ENCODE measurements around the gene LRIG1.

The LRIG1 gene

DNA sequence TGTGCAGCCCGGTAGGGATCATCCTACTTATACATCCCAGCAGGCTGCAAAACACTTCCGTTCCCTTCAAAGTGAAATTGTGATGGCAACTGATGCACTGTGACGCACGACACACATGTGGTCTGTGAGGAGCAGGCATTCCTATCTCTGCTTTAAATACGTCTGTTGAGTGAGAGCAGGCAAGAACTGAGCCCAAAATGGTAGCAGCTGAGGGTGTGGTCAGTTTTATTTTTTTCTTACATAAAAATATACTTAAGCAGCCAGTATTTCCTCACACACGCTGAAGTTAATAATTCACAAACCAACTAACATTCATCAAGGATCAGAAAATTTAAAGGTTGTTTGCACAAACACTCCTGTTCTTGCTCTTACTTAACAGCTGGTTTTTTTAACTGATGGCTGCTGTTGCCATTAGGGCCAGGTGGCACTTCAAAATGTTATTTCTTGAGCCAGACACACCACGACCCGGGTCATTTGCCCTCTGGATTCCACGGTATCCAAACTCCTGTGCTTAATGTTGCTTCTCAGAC lies 23.9 kb downstream of the LRIG1 start:
- DNase-seq (ENCODE audit: low read depth), result peak; percentile 41
- H3K4me3 ChIP-seq (ENCODE audit: low read length), result no peak overlapping the region
- TF ChIP-seq, protein P1, sequence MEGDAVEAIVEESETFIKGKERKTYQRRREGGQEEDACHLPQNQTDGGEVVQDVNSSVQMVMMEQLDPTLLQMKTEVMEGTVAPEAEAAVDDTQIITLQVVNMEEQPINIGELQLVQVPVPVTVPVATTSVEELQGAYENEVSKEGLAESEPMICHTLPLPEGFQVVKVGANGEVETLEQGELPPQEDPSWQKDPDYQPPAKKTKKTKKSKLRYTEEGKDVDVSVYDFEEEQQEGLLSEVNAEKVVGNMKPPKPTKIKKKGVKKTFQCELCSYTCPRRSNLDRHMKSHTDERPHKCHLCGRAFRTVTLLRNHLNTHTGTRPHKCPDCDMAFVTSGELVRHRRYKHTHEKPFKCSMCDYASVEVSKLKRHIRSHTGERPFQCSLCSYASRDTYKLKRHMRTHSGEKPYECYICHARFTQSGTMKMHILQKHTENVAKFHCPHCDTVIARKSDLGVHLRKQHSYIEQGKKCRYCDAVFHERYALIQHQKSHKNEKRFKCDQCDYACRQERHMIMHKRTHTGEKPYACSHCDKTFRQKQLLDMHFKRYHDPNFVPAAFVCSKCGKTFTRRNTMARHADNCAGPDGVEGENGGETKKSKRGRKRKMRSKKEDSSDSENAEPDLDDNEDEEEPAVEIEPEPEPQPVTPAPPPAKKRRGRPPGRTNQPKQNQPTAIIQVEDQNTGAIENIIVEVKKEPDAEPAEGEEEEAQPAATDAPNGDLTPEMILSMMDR (conservative IDR thresholded peaks at IDR 0.05; ENCODE audit: low read length), result no peak

DNA sequence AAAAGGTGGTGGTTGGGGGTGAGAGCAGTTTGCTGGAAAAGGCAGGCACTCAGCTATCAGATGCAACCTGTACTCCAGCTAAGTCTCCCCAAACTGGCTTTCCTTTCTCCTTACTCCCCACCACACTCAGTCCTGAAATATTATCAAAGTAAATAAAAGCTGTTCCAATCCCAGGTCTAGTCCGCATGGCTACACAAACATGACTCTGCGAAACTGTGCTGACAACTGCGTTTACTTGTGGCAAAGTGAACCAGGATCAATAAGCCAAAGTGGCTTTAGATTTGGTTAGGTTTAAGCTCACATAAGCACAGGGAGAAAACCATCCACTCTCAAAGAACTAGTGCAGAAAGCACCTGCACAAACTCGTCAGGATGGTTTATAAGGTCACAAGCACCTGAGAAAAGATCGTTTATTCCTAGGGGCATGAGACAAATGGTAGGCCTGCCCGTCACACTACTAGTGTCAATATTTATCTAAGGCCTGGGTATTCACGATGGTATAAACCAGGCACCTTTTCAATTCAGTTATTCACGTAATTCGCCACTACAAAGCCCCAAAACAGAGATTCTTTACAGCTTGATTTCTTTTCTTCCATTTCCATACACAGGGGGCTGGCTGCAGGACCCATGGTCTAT lies 25.3 kb downstream of the LRIG1 start:
- H3K4me3 ChIP-seq (ENCODE audit: low read length), result no peak overlapping the region
- DNase-seq (ENCODE audit: low read depth), result no peak
- TF ChIP-seq, protein P1 (conservative IDR thresholded peaks at IDR 0.05; ENCODE audit: low read length), result no peak

DNA sequence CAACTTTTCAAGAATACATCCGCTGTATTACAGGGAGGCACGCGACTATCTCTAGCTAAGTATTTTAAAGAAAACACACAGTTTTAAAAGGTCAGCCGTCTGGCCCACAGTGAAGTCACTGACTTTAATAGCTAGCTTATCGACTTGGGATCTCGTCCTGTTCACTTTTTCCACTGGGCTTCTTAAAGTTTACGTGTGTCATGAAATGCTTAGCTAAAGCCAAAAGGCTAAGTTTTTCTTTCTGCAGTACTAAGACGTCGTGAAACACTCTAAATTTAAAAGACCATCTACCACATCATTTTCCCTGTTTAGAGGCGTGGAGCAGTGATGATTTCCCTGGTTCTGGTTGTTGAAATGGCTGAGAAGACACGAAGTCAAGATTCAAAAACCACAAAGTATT lies 27.1 kb downstream of the LRIG1 start:
- TF ChIP-seq, protein P1 (conservative IDR thresholded peaks at IDR 0.05; ENCODE audit: low read length), result no peak
- peak; percentile 42 for DNase-seq (ENCODE audit: low read depth)
- no peak overlapping the region for H3K4me3 ChIP-seq (ENCODE audit: low read length)

DNA sequence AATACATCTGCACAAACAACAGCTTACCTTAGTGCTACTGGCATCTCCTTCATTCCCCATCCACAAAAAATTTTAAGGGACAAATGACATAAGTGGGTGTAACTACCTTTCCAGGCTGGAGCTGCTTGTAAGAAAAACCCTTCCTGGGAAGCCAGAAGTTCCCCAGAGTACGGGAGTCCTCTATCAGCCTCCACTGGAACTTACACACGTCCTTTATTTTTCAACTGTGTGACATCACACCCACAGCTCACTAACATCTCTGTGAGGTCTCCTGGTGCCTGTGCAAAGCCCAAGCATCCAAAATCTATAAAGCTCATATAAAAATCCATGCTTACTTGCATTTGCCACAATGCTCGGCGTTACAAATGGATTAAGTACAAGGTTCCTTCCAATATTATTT lies 27.6 kb downstream of the LRIG1 start:
- DNase-seq (ENCODE audit: low read depth), result peak; percentile 25
- TF ChIP-seq, protein P1 (conservative IDR thresholded peaks at IDR 0.05; ENCODE audit: low read length), result no peak
- peak overlapping the region; percentile 3; the same call in 1 of the 2 replicates for H3K4me3 ChIP-seq (ENCODE audit: low read length)

DNA sequence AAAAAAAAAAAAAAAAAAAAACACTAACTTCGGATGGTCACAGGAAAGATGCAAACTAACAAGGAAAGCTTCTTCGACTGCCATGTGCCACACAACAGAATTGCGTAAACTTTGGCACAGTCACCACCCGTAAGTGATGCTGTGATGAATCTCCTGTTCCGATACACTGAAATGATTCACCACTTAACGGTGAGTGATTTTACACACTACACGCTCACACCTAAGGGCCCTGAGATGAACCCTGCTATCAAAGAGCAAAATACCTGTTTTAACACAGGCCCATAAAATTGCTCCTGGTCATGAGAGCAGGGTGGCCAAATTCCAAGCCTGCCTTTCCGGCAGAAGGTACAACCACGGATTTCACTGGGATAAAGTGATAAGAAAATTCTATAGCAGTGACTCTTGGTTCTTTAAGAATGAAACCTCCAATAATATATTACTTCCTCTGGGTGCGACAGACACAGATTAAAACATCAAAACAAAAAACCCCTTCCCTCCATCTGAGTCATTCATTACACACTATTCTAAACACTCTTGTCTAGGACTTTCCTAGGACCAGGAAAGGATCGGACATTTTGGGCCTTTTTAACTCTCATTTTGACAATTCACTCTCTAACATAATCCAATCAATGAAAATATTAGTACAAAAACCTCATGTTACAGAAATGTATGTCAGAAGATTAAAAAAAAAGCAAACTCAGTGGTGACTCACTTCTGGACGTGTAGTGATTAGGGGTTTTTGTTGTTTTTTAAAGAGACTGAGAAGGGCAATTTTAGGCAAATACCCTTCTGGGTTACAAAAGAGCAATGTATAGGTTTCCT lies 28.3 kb downstream of the LRIG1 start:
- TF ChIP-seq, protein P1 (conservative IDR thresholded peaks at IDR 0.05; ENCODE audit: low read length), result no peak
- peak; percentile 64 for DNase-seq (ENCODE audit: low read depth)
- no peak overlapping the region; the same call in 1 of the 2 replicates for H3K4me3 ChIP-seq (ENCODE audit: low read length)

DNA sequence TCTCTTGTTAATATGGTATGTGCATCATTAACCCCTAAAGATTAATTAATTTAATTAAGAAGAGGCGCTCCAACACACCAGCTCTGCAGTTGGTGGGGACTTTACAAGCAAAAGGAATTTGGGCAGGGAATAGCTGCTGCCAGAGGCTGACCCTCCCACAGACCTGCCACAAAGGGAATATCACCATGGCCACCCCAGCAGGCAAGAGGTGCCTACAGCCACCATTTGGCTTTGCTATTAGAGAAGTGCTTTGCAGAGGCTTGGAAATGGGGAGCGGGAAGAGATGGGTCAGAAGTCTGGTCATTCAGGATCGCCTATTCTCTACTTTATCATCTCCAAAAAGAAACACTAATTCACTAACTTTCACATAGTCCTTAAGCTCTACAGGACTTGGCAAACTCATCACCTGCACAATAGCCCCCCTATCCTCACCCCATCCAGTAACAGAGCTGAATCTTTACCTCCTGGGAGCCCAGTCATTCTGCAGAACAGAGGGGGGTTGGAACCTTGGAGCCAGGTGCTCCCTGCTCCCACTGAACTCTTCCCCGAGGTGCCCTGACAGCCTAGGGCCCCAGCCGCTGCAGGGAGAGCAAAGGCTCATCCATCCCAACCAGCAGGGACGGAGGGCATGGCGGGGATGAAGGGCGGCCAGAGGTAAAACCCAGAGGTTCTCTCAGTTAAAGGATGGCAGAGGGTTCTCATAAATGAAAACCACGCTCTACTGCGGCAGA lies 29.7 kb downstream of the LRIG1 start:
- TF ChIP-seq, protein P1 (conservative IDR thresholded peaks at IDR 0.05; ENCODE audit: low read length), result no peak
- no peak for DNase-seq (ENCODE audit: low read depth)
- no peak overlapping the region for H3K4me3 ChIP-seq (ENCODE audit: low read length)
